GM21526 (cell line): ENCODE data around the gene SLC46A1.

Source experiments
- ATAC-seq: cut with Tn5 transposase; IDR thresholded peaks from one replicate; pipeline ENCODE4 v1.9.1; 2021; ENCODE audit warnings: moderate library complexity; ENCODE audit not compliant: unreplicated experiment, low FRiP score

The SLC46A1 gene

DNA sequence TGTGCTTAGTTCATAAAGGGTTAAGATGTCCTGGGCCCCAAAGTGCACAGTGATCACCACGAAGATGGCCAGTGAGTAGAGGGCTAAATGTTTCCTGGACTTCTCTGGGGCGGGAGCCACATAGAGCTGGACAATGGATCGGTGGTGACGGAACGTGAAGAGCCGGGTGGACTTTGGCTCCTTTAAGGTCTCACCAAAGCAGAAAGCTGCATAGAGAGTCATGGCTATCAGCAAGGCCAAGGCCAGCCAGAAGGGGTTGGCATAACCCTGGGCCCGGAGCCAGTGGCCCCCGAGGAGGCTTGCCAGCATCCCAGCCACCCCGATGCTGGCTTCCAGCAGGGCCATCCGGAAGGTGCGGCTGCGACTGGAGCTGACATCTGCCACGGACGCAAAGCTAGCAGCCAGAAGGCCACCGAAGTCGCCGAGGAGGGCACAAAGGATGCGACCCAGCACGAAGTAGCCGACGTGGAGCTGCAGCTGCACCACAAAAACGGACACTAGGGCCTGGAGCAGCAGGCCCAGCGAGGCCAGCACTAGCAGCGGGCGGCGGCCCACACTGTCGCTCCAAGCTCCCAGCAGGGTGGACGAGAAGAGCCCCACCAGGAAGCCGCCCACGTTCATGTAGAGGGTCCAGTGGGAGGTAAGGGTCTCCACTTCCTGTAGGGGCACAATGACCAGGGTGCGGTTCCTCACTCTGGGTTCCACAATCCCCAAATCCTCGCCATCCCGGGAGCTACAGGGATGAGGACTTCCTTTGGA, 1.0 kb downstream of the SLC46A1 start:
- no peak for ATAC-seq

DNA sequence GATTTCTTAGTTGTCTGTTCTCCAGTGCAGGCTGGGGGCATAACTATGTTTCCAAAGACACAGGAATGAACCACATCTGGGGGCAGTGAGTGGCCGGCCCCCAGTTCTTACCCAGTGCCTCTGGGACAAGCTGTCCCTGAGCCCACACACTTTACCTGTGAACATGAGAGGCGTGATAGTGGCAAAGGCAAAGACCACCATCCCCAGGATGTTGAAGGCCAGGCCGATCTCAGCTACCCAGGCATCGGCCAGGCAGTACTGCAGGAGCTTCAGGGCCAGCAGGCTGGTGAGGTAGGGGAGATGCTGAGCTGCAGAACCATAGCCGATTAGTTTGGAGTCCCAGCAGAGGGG, 1.6 kb downstream of the SLC46A1 start:
- ATAC-seq = no peak

DNA sequence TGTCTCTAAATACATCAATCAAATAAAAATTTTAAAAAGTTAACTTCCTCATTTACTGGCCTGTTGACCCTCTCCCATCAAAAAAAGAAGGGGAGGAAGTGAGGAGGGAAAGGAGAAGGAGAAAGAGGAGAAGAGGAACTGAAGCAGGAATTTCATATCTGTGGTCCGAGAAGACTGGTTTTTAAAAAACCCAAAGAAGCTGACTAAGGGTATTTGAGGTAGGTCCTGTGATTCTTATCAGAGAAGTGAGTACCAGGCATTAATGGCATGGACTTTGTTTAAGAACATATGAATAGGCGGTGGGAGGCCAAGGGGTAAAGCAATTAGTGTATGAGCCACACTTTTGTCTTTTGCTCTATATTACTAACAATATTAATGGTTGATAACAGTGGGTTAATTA, 2.0 kb downstream of the SLC46A1 start:
- no peak for ATAC-seq

DNA sequence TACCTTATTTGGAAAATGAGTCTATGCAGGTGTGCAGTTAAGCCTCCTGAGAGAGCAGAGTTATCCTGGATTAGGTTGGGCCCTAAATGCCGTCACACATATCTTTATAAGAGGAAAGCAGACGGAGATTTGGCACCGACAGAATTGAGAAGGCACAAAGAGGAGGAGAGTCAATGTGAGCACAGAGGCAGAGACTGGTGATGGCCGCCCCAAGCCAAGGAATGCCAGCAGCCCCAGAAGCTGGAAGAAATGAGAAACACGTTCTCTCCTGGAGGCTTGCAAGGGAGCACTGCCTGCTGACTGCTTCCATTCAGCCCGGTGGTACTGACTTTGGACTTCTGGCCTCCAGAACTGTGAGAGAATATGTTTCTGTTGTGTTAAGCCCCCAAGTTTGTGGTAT, 3.2 kb downstream of the SLC46A1 start:
- no peak for ATAC-seq

DNA sequence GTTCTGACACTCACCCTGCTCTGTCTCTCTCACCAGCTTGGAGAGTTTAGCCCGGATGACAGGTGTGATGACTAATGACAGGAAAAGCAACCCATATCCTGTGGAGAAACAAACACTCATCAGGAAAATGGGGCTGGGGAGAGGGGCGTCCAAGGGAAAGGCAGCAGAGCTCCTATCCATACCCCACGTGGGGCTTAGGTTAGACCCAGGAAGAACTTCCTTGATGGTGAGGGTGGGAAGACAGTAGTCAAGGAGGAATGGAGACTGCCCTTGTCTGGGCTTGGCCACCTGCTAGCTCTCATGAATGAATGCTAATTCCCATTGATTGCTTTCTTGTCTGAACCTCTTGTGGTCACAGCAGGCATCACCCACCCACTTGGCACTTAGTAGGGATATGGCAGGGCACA, 3.8 kb downstream of the SLC46A1 start:
- no peak for ATAC-seq

DNA sequence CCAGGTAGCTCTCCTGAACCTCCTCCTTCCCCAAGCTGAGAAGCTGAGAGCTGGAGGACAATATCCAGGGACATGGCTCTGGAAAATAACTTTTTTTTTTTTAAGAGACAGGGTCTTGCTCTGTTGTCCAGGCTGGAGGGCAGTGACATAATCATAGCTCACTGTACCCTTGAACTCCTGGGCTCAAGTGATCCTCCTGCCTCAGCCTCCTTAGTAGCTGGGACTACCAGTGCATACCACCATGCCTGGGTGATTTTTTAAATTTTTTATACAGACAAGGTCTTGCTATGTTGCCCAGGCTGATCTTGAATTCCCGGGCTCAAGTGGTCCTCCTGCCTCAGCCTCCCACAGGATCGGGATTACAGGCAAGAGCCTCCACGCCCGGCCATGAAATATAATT, 6.2 kb downstream of the SLC46A1 start:
- ATAC-seq = no peak

DNA sequence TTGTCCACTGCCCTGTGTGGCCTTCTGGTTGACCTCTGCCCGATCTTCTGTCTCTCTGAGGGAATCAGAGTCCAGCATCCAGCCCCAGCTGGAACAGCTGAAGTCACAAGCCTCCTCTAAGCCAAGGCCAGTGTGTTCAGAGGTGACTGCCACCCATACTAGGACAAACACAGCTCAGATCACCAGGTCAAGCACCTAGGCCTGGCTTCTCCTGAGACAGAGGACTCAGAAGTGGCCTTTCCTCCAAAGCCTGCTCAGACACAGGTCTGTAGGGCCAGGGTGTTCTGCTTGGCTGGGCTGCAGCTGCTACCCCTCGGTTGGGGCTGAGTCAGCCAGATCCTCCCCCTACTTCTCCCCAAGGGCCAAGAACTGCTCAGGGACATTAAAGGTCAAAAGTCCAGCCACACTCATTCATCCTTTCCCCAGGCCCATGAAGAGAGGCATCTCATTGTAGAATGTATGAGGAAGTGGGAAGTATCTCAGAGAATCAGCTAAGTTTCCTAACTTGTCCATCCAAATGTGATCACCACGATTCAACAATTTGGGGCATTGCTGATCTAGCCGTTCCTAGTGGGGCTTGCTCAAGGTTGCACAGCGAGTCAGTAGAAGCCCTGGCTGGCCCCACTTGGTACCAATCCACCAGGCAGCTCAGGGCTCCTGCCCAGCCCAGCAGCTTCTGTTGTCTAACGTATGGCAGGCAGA, 7.6 kb downstream of the SLC46A1 start:
- no peak for ATAC-seq

DNA sequence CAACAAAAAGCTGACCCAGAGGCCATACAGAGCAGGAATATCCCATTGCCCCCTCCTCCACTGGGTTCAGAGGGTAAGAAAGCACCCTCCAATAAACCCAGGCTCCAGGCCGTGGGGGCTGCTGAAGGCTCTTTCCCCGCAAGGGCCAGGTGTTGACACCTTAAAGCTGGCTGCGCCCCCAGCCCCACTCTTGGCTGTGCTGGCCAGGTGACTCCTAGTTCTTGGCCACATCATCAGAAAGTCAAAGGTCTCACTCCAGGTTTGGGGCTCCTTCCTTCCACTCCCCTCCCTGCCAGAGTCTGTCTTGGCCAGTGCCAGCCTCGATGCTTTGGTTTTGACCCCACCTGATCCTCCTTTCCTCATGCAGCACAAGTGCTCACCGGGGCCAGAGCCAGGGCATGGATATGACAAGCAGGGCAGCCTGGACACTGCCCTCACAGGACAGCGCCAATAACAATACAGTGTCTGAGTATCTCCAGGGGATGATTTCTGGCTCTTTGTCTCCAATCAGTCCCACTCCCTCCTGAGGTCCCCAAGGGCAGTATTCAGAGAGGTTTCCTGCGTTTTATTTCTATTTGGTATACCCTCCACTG, 8.2 kb downstream of the SLC46A1 start:
- no peak for ATAC-seq

DNA sequence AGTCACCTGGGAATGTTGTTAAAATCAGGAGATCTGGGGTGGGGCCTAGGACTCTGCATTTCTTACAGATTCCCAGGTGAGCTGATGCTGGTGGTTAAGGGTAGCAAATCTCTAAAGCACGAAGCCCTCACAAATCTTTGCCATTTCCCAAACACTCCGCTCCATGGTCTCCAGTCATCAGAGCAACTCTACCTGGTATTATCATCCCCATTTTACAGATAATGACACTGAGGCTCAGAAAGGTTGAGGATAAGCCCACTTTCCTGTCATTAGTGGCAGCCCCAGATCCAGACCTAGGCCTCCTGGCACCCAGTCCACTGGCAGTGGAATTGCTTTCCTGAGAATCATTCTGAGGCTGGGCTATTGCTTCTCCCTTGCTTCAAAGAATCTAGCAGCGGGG, 8.7 kb downstream of the SLC46A1 start:
- no peak for ATAC-seq

DNA sequence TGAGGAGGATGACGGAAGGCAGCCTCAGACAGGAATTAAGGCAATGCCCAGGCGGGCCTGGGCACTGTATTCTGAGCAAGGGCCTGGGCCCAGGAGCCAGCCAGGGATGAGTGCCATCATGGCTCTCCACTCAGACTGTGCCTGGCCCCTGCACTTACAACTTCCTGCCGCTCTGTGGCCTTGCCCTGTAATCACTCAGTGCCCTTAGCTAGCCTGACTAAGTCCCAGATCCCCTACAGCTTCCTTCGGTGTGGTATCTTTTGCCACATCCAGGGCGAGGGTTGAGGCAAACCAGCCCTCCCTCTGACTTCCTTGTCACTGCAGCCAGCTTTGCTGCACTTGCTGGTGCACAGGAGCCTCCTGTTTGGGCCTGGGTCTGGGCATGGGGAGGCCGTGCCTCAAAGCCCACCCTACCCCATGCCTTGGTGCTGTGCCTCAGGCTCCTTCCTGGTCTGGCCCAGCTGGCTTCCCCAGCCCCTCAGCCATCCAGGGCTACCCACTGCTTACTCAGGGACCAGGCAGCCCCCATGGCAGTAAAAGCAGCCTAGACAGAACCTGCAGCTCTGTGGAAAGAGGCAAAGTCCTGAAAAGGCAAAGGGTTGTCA, 9.3 kb downstream of the SLC46A1 start:
- ATAC-seq = no peak

DNA sequence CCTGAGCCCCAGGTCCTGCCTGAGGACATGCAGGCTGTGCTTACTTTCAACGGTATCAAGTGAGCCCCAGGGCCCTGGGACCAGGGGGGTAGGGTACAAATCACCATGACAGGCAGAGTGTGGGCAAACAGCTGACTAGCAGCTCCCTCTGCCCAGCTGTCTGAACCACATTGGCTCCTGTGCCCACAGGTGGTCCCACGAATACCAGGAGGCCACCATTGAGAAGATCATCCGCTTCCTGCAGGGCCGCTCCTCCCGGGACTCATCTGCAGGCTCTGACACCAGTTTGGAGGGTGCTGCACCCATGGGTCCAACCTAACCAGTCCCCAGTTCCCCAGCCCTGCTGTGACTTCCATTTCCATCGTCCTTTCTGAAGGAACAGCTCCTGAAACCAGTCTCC, 10.0 kb downstream of the SLC46A1 start:
- ATAC-seq = no peak

DNA sequence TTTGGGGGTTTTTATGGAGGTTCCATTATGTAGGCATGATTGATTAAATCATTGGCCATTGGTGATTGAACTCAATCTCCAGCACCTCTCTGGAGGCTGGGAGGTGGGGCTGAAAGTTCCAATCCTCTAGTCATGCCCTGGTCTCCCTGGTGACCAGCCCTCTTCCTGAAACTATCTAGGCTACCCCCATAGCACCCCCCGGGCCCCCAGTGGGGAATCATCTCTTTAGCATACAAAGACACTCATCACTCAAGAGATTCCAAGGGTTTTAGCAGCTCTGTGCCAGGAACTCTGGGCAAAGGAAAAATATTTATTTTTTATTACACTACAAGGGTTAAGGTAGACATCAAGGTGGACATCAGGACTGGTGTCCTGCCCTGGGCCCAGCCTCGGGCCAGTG, 10.6 kb downstream of the SLC46A1 start:
- no peak for ATAC-seq

DNA sequence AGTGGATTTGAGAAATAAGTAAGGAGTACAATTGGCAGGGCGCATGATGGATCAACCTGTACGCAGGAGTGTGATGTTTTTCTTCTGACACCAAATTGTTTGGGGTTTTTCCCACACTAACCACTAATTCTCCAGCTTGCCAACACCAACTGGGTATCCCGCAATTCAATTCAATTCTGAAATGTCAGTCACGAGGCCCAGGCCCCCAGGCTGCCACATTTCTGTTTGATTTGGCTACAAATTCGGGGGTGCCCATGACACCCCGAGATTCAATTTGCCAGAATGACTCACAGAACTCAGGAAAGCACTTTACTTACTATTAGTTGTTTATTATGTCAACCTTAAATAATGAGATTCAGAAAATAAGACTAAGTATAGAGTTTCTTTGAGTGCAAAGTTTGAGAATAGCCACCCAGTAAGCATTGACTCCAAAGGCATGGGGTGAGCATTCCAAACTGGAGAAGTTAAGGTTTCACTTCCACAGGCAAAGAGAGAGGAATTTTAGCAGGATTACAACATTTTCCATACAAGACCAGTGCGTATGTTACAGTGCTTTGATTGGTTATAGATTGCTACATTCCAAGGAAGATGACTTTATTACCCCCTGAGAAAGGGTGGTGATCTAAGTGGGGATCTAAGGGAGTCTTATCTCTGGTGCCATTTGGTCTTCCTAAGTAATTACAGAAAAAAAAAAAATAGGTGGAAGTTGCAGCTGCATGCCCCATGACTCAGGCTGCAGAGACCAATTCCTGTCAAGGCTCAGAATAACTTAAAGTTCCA, 11.5 kb downstream of the SLC46A1 start:
- ATAC-seq = no peak

DNA sequence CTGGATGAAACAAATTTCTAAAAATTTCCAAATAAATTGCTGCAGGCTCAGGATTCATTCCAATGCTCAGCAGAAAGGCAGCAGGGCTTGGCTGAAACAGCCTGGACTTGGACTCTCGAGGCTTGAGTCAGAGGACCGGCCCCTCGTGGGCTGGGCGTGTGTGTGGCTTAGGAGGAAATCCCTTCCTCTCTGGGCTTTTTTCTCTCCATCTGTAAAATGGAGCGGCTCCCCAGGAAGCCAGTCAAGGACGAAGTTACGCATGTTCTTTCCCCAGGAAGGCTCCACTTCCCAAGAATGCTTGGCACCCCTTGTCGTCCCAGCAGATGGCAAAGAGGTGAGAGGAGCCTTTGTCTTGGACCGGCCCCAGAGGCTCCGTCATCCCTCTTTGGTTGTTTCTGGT, 13.5 kb downstream of the SLC46A1 start:
- no peak for ATAC-seq

DNA sequence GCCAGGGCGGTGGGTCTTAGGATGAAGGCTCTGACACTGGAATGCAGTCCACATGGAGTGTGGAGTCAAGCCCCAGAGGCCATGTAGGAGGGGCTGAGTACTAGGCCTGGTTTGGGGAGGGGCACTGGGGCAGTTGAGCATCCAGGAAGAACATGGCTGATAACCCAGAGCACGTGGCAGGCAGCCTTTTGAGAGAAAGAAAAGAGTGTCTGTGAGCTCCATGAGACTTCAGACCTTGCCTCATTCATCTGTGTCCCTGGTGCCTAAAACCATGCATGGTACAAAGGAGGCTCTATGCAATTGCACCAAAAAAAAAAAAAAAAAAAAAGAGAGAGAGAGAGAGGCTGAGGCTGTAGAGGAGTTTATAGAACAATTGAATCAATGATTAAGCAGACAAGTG, 14.6 kb downstream of the SLC46A1 start:
- ATAC-seq = no peak

DNA sequence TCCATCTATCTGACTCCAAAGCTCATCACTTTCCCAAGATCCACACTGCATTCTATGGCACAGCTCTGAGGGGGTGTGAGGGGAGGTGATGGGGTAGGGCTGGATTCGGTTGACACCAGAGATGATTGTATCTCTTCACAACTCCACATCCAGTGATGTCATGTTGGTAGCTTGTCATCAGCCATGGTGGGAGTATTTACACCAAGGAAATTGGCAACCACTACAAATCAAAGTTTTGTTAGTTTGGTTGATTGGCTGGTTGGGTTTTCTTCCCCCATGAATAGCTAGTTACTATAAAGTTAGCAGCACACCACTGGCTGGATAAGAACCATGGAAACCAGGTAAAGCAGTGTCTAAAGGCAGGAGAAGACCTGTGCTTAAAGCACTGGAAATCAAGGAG, 15.0 kb downstream of the SLC46A1 start:
- no peak for ATAC-seq

DNA sequence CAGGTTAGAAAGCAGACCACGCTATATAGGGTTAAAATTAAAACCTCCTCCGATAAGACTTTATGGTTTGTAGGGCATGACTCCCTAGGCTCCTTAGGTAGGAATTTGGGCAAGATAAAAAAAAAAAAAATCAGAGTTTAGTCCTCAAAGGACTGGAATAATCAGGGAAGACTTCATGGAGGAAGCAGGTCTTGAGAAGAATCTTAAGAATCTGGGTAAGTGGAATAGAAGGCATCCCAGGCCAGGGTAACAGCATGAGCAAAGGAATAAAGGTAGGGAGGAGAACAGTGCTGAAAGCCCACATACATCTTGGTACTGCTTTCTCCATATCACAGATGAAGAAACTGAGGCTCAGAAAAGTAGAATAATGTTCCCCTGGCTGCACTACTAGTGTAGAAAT, 15.4 kb downstream of the SLC46A1 start:
- no peak for ATAC-seq

DNA sequence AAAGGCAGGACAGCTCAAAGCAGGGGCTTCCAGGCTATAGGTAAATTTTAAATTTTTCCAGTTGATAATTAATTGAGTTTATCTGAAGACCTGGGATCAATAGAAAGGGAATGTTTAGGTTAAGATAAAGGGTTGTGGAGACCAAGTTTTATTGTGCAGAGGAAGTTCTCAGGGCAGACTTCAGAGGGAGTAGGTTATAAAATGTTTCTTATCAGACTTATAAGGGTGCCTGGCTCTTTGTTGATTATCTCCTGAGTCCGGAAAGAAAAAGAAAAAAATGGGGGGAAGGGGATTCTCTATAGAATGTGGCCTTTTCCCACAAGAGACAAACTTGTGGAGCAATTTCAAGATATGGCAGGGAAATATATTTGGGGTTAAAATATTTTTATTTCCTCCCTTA, 15.9 kb downstream of the SLC46A1 start:
- ATAC-seq = no peak

DNA sequence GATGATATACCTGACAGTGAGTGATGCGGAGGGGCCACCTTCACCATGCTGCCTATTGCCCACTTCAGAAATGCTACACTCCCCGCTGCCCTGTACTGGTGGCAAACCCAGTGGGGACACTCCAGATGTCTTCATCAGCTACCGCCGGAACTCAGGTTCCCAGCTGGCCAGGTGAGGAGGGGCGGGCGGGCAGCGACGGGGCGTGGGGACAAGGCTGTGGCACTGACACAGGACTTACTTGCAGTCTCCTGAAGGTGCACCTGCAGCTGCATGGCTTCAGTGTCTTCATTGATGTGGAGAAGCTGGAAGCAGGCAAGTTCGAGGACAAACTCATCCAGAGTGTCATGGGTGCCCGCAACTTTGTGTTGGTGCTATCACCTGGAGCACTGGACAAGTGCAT, 17.9 kb downstream of the SLC46A1 start:
- no peak for ATAC-seq

DNA sequence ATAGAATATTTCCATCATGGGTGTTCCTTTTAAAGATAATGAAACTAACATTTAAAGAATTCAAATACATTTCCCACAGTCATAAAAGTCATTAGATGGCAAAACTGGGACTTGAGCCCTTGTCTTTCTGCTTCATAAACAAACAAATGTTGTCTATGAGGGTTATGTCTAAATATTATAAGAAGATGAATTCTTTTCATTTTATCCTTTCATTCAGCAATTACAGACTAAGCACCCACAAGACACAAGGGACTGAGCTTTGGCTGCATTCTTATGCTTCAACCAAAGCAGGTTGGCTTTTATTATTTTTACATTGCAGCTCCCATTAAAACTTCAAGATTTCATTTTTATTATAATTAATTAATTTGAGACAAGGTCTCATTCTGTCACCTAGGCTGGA, 19.6 kb downstream of the SLC46A1 start:
- ATAC-seq = no peak

DNA sequence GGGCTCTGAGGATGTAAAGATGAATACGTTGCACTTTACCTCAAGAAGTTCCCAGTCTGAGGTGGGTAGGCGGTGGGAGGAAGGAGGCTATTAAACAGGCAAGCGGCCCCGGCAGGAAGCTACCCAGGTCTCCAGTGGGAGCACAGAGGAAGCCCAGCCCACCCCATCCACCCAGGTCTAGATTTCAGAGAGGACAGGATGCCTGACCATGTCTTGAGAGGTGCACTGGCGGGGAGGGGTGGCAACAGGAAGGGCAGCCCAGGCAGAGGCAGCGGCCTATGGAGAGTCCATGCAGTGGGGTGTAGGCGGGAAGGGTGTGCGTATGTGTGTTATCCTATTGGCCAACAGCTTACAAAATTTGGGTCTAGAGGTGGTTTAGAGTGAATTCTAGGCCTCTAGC, 20.6 kb downstream of the SLC46A1 start:
- no peak for ATAC-seq
